Testis (tissue), 2 donors: ENCODE measurements around the gene NUF2.

ENCODE experiments used
- CTCF ChIP-seq, 3 experiments: fragments of 450-650 bp in 2 of 3; fragments of 200-600 bp in 1 of 3; sonication (generic) in 1 of 3; IDR thresholded peaks; one replicate each; pipeline ENCODE4 v1.5.1; 2016 to 2019; ENCODE audit warnings: antibody characterized with exemption in 3 of 3, mild to moderate bottlenecking in 2 of 3, moderate library complexity in 1 of 3
- POLR2A ChIP-seq: fragments of 450-650 bp; IDR thresholded peaks from one replicate; pipeline ENCODE4 v1.6.1; 2017; ENCODE audit warnings: antibody characterized with exemption, mild to moderate bottlenecking, moderate library complexity

- no peak for TF ChIP-seq POLR2A
- TF ChIP-seq CTCF (IDR thresholded peaks at IDR 0.05) = no peak
Observed at GRCh38 chr1:163273766-163274441, 47.9 kb upstream of the NUF2 start.
